Liver (tissue), 9 donors: ENCODE data around the gene NEK7. TPM values are rescaled to one million over a fixed set of nuclear protein-coding genes. Genes with fewer than 3 reads are reported as not detected.

Source experiments
- DNase-seq: peaks from one replicate; pipeline ENCODE4 v3.0.0-alpha.2; 2017; ENCODE audit warnings: low spot score
- H3K27ac ChIP-seq, 2 donors: one replicate each; pipeline ENCODE4 v1.7.0; 2013; ENCODE audit warnings: inconsistent platforms in 2 of 2, low read length in 2 of 2, control low read depth in 1 of 2, low read depth in 1 of 2, mild to moderate bottlenecking in 1 of 2
- H3K27me3 ChIP-seq, 4 donors: one replicate each; pipeline versions ENCODE4 v1.6.1 to v1.7.0; 2013; ENCODE audit warnings: low read length in 3 of 4, inconsistent platforms in 1 of 4, mild to moderate bottlenecking in 1 of 4, moderate library complexity in 1 of 4; ENCODE audit not compliant: control insufficient read depth in 4 of 4, insufficient read depth in 4 of 4
- H3K36me3 ChIP-seq, 4 donors: one replicate each; pipeline versions ENCODE4 v1.6.1 to v1.7.0; 2013; ENCODE audit warnings: low read length in 3 of 4, mild to moderate bottlenecking in 3 of 4, low read depth in 1 of 4, moderate library complexity in 1 of 4; ENCODE audit not compliant: control insufficient read depth in 4 of 4, insufficient read depth in 3 of 4
- H3K4me1 ChIP-seq, 4 donors: one replicate each; pipeline versions ENCODE4 v1.6.1 to v1.7.0; 2013; ENCODE audit warnings: low read length in 3 of 4, mild to moderate bottlenecking in 3 of 4, moderate library complexity in 1 of 4; ENCODE audit not compliant: control insufficient read depth in 4 of 4, insufficient read depth in 4 of 4
- H3K4me3 ChIP-seq, 3 donors: one replicate each; pipeline versions ENCODE4 v1.6.1 to v1.7.0; 2013; ENCODE audit warnings: low read length in 3 of 3, control low read depth in 1 of 3, low read depth in 1 of 3, mild to moderate bottlenecking in 1 of 3
- H3K9ac ChIP-seq, 2 donors: one replicate each; pipeline ENCODE4 v1.7.0; 2013; ENCODE audit warnings: low read length in 2 of 2, mild to moderate bottlenecking in 2 of 2, moderate library complexity in 2 of 2, control low read depth in 1 of 2, low read depth in 1 of 2
- H3K9me3 ChIP-seq, 4 donors: one replicate each; pipeline versions ENCODE4 v1.6.1 to v1.7.0; 2013; ENCODE audit warnings: low read length in 3 of 4; ENCODE audit not compliant: control insufficient read depth in 4 of 4
- CTCF ChIP-seq: fragments of 150-350 bp; IDR thresholded peaks from 2 replicates; pipeline ENCODE4 v1.5.1; 2017; ENCODE audit warnings: improper control_type of control experiment, low read depth, low read length; ENCODE audit not compliant: missing input control
- EGR1 ChIP-seq, 2 donors: IDR thresholded peaks; 2 replicates each; pipeline ENCODE4 v1.6.1; 2016 to 2018; ENCODE audit warnings: antibody characterized with exemption in 2 of 2, low read depth in 2 of 2
- FOXA1 ChIP-seq: IDR thresholded peaks from 2 replicates; pipeline ENCODE4 v1.6.1; 2016; ENCODE audit warnings: antibody characterized with exemption
- FOXA2 ChIP-seq: IDR thresholded peaks from 2 replicates; pipeline ENCODE4 v1.6.1; 2016; ENCODE audit warnings: antibody characterized with exemption
- GABPA ChIP-seq, 2 donors: IDR thresholded peaks in 1 of 2; conservative IDR thresholded peaks in 1 of 2; 2 replicates each; pipeline ENCODE4 v1.6.1; 2016; ENCODE audit warnings: antibody characterized with exemption in 2 of 2, mild to moderate bottlenecking in 1 of 2, moderate library complexity in 1 of 2
- HNF4A ChIP-seq, 2 donors: conservative IDR thresholded peaks; 2 replicates each; pipeline ENCODE4 v1.6.1; 2016; ENCODE audit warnings: antibody characterized with exemption in 2 of 2, mild to moderate bottlenecking in 2 of 2
- JUND ChIP-seq, 2 donors: IDR thresholded peaks; 2 replicates each; pipeline ENCODE4 v1.6.1; 2016; ENCODE audit warnings: antibody characterized with exemption in 2 of 2
- NR2F2 ChIP-seq: IDR thresholded peaks from 2 replicates; pipeline ENCODE4 v1.6.1; 2016; ENCODE audit warnings: antibody characterized with exemption
- RXRA ChIP-seq, 2 donors: IDR thresholded peaks; 2 replicates each; pipeline ENCODE4 v1.6.1; 2017 to 2018; ENCODE audit warnings: antibody characterized with exemption in 2 of 2, mild to moderate bottlenecking in 1 of 2
- TAF1 ChIP-seq: conservative IDR thresholded peaks from 2 replicates; pipeline ENCODE4 v1.6.1; 2016; ENCODE audit warnings: antibody characterized with exemption, mild to moderate bottlenecking
- YY1 ChIP-seq: IDR thresholded peaks from 2 replicates; pipeline ENCODE4 v1.6.1; 2016; ENCODE audit warnings: antibody characterized with exemption, mild to moderate bottlenecking
- ZBTB33 ChIP-seq: IDR thresholded peaks from 2 replicates; pipeline ENCODE4 v1.6.1; 2016; ENCODE audit warnings: antibody characterized with exemption
- WGBS: extraction: QIAGEN DNeasy Blood & Tissue Kit; methylation state at CpG from one replicate; pipeline ENCODE4 v1.1.7; 2013; 5-methylcytosine and 5-hydroxymethylcytosine counted together
- polyA plus RNA-seq, 2 donors: library from polyadenylated mRNA; stranded (reverse) in 1 of 2; unstranded in 1 of 2; fragments of 200-250 nt in 1 of 2; fragments of >200 nt in 1 of 2; fragmentation: Nextera tagmentation in 1 of 2; extraction: Ambion mirVana in 1 of 2; gene quantifications; one replicate each; pipeline versions ENCODE4 v1.2.1 to v1.2.3, GENCODE V29; 2013 to 2015
- total RNA-seq, 2 donors: library from RNA; depleted of rRNA; stranded (reverse); fragments of >200 nt; gene quantifications; one replicate each; pipeline ENCODE4 v1.2.3, GENCODE V29; 2014
- TF ChIP-seq, protein P1 (sequence below): IDR thresholded peaks from 2 replicates; pipeline ENCODE4 v1.6.1; 2016; ENCODE audit warnings: antibody characterized with exemption
- TF ChIP-seq, protein P2 (sequence below): IDR thresholded peaks from 2 replicates; pipeline ENCODE4 v1.6.1; 2016; ENCODE audit warnings: antibody characterized with exemption
- donor health status: healthy.
- donor health status: healthy.
- donor health status: healthy.
- donor health status: healthy.
- donor health status: healthy.

Gene NEK7
- total and polyA plus RNA-seq, 4 donors: 9.2 to 34.4 (median 20.2) TPM

DNA sequence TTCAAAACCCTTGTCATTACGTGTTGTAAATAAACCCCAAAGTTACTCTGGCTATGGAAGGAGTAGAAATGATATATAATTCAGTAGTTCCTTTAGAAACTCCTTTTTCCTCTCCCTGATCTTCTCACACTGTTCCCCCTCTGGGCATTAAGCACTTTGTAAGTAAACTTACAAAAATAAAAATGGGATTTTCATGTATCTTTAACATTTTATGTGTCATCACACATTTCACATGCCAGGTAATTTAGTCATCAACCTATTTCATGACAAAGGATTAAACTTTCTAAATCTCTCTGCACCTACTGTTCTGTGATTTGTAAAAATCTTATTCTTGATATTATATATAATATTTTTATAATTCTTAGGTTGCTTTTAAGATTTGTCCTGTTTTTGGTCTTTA is 176.9 kb downstream of the NEK7 start:
- no peaks in the 10 kb centered on the region for H3K4me1 ChIP-seq
- H3K27me3 ChIP-seq: no peaks in the 10 kb centered on the region
- 70% methylated on average over 1 of the region's 1 CpG for WGBS
- no peaks in the 10 kb centered on the region for H3K36me3 ChIP-seq
- H3K9ac ChIP-seq: no peak overlapping the region
- no peak overlapping the region for H3K4me3 ChIP-seq
- DNase-seq: no peak
- TF ChIP-seq ZBTB33: no peak
- no peak for TF ChIP-seq FOXA1
- TF ChIP-seq, protein P1, sequence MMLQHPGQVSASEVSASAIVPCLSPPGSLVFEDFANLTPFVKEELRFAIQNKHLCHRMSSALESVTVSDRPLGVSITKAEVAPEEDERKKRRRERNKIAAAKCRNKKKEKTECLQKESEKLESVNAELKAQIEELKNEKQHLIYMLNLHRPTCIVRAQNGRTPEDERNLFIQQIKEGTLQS: no peak
- TF ChIP-seq CTCF: no peak
- no peak for TF ChIP-seq RXRA (IDR thresholded peaks at IDR 0.05)
- TF ChIP-seq NR2F2: no peak
- no peak for TF ChIP-seq HNF4A (conservative IDR thresholded peaks at IDR 0.05)
- no peak for TF ChIP-seq JUND (IDR thresholded peaks at IDR 0.05)
- TF ChIP-seq, protein P2, sequence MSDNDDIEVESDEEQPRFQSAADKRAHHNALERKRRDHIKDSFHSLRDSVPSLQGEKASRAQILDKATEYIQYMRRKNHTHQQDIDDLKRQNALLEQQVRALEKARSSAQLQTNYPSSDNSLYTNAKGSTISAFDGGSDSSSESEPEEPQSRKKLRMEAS: no peak
- no peak for TF ChIP-seq GABPA (IDR thresholded peaks at IDR 0.05 in 1 of 2, conservative IDR thresholded peaks at IDR 0.05 in 1 of 2)
- no peak for TF ChIP-seq TAF1
- no peak for TF ChIP-seq FOXA2
- no peak for TF ChIP-seq EGR1 (IDR thresholded peaks at IDR 0.05; ENCODE audit: low read depth in 2 of 2)
- no peaks in the 10 kb centered on the region for H3K9me3 ChIP-seq
- H3K27ac ChIP-seq: no peak overlapping the region

- no peak overlapping the region for H3K9ac ChIP-seq
- H3K27me3 ChIP-seq: no peaks in the 10 kb centered on the region
- WGBS: 86% methylated on average over 1 of the region's 1 CpG
- H3K27ac ChIP-seq: no peak overlapping the region
- TF ChIP-seq YY1 (no peak), ZBTB33 (no peak), FOXA1 (no peak)
- TF ChIP-seq, protein P2: no peak
- no peak for DNase-seq
- no peaks in the 10 kb centered on the region for H3K4me1 ChIP-seq
- no peaks in the 10 kb centered on the region for H3K9me3 ChIP-seq
- no peaks in the 10 kb centered on the region for H3K36me3 ChIP-seq
- H3K4me3 ChIP-seq: no peak overlapping the region
Measured at GRCh38 chr1:198335663-198336062, 178.9 kb downstream of the NEK7 start.
